Measurements from ENCODE around the gene PRKRIP1. TPM values are rescaled to one million over a fixed set of nuclear protein-coding genes. Genes with fewer than 3 reads are reported as not detected.

The PRKRIP1 gene
- total RNA-seq, 1 donor from 2014 or later = 30.1 TPM

- Mint-ChIP-seq H3K27ac (ENCODE audit: unreplicated experiment) (no peak overlapping the region), H3K4me3 (ENCODE audit: unreplicated experiment) (no peak overlapping the region), H3K36me3 (ENCODE audit: unreplicated experiment) (peaks cover 29% of the 10 kb centered on the region), H3K4me1 (ENCODE audit: unreplicated experiment) (peaks cover 4% of the 10 kb centered on the region), H3K27me3 (ENCODE audit: unreplicated experiment) (no peaks in the 10 kb centered on the region), H3K9me3 (ENCODE audit: unreplicated experiment) (no peaks in the 10 kb centered on the region)
- DNase-seq (ENCODE audit: extremely low spot score, unreplicated experiment) = no peak
- TF ChIP-seq, protein P1, sequence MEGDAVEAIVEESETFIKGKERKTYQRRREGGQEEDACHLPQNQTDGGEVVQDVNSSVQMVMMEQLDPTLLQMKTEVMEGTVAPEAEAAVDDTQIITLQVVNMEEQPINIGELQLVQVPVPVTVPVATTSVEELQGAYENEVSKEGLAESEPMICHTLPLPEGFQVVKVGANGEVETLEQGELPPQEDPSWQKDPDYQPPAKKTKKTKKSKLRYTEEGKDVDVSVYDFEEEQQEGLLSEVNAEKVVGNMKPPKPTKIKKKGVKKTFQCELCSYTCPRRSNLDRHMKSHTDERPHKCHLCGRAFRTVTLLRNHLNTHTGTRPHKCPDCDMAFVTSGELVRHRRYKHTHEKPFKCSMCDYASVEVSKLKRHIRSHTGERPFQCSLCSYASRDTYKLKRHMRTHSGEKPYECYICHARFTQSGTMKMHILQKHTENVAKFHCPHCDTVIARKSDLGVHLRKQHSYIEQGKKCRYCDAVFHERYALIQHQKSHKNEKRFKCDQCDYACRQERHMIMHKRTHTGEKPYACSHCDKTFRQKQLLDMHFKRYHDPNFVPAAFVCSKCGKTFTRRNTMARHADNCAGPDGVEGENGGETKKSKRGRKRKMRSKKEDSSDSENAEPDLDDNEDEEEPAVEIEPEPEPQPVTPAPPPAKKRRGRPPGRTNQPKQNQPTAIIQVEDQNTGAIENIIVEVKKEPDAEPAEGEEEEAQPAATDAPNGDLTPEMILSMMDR (IDR thresholded peaks at IDR 0.05) = no peak
Observed at GRCh38 chr7:102427019-102427405, 30.8 kb downstream of the PRKRIP1 start.

DNA sequence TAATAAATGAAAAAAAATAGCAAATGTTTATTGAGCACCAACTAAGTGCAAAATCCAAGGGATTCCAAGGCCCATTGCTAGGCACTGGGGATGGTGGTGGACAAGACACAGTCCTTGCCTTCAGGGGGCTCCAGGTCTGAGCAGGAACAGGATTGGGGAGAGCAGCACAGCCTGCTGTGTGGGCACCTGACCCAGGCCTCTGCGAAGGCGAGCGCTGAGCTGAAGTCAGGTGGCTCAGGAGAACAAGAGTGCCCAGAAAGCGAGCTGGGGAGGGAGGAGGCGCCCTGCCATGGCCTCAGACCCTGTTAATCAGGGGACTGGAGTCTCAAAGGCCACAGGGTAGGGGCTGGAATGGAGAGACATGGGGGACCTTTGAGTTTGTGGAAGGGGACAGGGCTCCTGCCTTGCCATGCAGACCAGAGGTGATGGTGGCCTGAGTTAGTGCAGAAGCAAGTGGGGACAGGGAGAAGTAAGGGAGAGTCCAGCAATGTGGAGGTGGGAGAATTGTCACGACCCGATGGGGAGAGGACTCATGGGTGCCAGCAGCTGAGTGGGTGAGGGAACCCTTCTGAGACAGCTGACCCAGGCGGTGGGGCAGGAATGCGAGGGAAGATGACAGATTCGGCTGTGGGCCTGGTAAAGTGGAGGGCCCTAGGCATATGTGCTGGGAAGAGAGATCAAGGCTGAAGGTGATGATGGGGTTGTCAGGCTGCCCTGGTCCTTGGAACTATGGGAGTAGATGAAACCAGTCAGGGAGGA, 33.2 kb downstream of the PRKRIP1 start:
- Mint-ChIP-seq H3K27ac (ENCODE audit: unreplicated experiment) (peak overlapping the region; percentile 19), H3K4me1 (ENCODE audit: unreplicated experiment) (peaks cover 12% of the 10 kb centered on the region), H3K4me3 (ENCODE audit: unreplicated experiment) (no peak overlapping the region), H3K9me3 (ENCODE audit: unreplicated experiment) (no peaks in the 10 kb centered on the region), H3K27me3 (ENCODE audit: unreplicated experiment) (no peaks in the 10 kb centered on the region), H3K36me3 (ENCODE audit: unreplicated experiment) (peaks cover 22% of the 10 kb centered on the region)
- TF ChIP-seq, protein P1 (IDR thresholded peaks at IDR 0.05) = no peak
- DNase-seq (ENCODE audit: extremely low spot score, unreplicated experiment) = no peak

GRCh38 chr7:102431617-102432298, 35.6 kb downstream of the PRKRIP1 start:
- H3K27ac Mint-ChIP-seq (ENCODE audit: unreplicated experiment) = peak overlapping the region; percentile 60
- H3K36me3 Mint-ChIP-seq (ENCODE audit: unreplicated experiment) = peaks cover 4% of the 10 kb centered on the region
- no peaks in the 10 kb centered on the region for H3K9me3 Mint-ChIP-seq (ENCODE audit: unreplicated experiment)
- TF ChIP-seq, protein P1 (IDR thresholded peaks at IDR 0.05) = no peak
- peak overlapping the region; percentile 33 for H3K4me3 Mint-ChIP-seq (ENCODE audit: unreplicated experiment)
- peaks cover 20% of the 10 kb centered on the region for H3K4me1 Mint-ChIP-seq (ENCODE audit: unreplicated experiment)
- DNase-seq (ENCODE audit: extremely low spot score, unreplicated experiment) = no peak
- H3K27me3 Mint-ChIP-seq (ENCODE audit: unreplicated experiment) = no peaks in the 10 kb centered on the region

DNA sequence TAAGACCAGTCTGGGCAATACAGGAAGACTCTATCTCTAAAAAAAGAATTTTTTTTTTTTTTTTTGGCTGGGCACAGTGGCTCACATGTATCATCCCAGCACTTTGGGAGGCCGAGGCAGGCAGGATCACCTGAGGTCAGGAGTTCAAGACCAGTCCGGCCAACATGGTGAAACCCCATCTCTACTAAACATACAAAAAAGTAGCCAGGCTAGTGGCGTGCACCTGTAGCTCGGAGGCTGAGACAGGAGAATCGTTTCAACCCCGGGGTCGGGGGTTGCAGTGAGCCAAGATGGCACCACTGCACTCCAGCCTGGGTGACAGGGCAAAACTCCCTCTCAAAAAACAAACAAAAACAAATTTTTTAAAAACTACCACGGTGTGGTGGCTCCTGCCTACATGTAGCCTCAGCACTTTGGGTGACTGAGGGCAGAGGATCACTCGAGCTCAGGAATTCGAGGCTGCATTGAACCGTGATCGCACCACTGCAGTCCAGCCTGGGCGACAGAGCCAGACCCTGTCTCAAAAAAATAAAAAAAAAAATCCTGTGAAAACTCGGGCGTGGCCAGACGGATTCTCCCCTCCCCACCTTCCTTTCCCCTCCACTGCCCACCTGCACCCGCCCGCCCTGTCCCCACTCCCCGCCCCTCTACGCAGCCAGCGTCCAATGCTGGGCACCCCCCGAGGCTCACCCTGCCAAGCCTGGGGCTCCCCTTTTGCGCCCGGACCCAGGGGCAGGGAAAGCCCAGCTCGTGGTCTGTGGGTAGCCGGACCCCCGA, 36.5 kb downstream of the PRKRIP1 start:
- no peak for DNase-seq (ENCODE audit: extremely low spot score, unreplicated experiment)
- Mint-ChIP-seq H3K27ac (ENCODE audit: unreplicated experiment) (peak overlapping the region; percentile 60), H3K36me3 (ENCODE audit: unreplicated experiment) (peaks cover 3% of the 10 kb centered on the region), H3K9me3 (ENCODE audit: unreplicated experiment) (no peaks in the 10 kb centered on the region), H3K4me3 (ENCODE audit: unreplicated experiment) (peak overlapping the region; percentile 71), H3K27me3 (ENCODE audit: unreplicated experiment) (no peaks in the 10 kb centered on the region), H3K4me1 (ENCODE audit: unreplicated experiment) (peaks cover 20% of the 10 kb centered on the region)
- TF ChIP-seq, protein P1 (IDR thresholded peaks at IDR 0.05) = no peak

All from osteocyte (in vitro differentiated cells).